Activated CD4-positive, alpha-beta T cell treated with anti-CD3 and anti-CD28 coated beads, Interleukin-2, amount 50 U/mL, for 16 hours (primary cell): Measurements from ENCODE around the gene ZNF709.
"Not testable (repeated sequence)": the region's sequence is repeated elsewhere in the genome, so short reads cannot be mapped to it uniquely, and the experiment has no call there.

ENCODE experiments used
- DNase-seq: peaks from one replicate; pipeline ENCODE4 v3.0.0-alpha.2; 2020

The ZNF709 gene

DNA sequence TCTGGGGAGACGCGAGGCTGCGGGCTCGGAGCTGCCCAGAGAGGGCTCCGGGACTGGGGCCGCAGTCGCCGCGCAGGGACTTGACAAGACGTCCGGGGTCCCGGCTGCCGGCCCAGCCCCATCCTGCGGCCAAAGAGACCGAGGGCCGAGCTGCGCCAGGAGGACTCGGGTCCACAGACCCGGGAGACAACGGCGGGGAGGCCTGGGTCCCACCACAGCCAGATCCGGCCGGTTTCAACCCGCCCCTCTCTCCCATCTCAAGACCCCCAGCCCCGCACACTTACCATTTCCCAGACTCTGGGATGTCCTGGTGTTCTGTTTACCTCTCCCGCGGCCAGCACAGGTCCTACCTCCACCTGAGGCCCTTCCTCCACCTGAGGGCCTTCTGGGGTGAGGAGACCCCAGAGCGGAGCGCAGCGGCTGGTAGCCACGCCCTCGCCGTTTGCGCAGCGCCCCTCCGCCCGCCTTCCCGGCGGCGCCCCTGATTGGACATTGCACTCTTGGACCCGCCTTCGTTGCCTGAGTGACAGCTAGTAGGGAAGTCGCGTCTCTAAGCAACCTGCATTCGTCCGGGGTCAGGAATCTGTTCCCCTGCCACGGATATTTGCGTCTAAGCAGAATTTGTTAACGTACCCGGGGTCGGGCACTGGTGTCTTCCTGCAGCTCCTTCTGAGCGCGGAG, at the start of gene ZNF709:
TSS of gene ZNF709 (minus strand) at position 446 of the 681 bp plus-strand sequence. CDS start at position 287, 159 bp downstream.
- DNase-seq: peak; percentile 89

DNA sequence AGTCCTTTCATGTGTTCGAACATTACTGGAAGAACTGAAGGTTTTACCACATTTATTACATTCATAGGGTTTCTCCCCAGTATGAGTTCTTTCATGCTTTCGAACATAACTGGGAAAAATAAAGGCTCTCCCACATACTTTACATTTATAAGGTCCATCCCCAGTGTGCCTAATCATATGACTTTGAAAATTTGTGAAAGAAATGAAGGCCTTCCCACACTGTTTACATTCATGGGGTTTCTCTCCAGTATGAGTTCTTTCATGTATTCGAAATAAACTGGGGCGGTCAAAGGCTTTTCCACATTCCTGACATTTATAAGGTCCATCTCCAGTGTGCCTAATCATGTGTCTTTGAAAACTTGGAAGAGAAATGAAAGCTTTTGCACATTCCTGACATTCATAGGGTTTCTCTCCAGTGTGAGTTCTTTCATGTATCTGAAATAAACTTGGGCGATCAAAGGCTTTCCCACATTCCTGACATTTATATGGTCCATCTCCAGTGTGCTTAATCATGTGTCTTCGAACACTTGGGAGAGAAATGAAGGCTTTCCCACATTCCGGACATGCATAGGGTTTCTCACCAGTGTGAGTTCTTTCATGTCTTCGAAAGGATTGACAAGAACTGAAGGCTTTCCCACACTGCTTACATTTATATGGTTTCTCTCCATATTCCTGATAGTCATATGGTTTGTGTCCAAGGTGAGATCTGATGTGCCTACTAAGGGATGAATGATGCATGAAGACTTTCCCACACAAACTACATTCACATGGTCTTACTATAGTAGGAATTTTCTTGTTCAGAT, 42.6 kb upstream of the ZNF709 start:
- no peak for DNase-seq

DNA sequence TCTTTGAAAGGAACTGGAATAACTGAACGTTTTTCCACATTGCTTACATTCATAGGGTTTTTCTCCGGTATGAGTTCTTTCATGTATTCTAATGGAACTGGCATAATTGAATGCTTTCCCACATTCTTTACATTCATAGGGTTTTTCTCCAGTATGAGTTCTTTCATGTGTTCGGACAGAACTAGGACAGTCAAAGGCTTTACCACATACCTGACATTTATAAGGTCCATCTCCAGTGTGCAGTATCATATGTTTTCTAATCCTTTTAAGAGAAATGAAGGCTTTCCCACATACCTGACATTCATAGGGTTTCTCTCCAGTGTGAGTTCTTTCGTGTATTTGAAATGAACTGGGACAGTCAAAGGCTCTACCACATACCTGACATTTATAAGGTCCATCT, 41.9 kb upstream of the ZNF709 start:
- no peak for DNase-seq

DNA sequence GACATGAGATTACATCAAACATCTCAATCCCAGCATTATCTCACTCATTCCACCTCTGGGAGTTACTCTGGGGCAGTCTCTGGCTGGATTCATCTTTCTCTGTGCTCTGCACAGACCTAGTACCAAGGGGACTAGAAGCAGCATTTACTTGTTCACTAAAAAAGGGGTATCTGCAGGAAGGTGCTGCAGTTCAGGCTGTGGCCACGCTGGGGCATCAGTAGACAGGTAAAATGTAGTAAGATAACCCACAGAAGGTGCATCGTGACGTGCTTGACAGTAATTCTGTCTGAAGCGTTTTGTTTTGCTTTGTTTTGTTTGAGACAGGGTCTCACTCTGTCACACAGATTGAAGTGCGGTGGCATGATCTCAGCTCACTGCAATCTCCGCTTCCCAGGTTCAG, 37.4 kb upstream of the ZNF709 start:
- DNase-seq: no peak

DNA sequence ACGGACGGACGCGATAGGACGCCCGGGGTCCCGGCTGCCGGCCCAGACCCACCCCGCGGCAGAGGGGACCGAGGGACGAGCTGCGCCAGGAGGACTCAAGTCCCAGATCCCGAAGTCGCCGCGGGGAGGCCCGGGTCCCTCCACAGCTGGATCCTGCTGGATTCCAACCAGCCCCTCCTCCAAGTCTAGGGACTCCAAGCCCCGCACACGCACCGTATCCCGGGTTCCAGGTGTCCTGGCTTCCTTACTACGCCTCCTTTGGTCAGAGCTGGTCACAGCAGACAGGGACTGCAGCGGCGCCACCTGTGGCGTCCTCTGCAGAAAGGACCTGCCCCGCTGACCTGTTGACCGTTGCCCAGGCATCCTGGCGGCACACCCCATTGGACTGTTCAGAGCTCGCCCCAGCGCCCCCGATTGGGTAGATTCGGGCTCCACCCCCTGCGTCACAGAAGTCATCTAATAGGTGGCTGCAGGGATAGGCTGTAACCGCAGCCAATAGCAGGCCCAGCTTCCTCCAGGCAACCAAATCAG, 29.0 kb upstream of the ZNF709 start:
- no peak for DNase-seq

DNA sequence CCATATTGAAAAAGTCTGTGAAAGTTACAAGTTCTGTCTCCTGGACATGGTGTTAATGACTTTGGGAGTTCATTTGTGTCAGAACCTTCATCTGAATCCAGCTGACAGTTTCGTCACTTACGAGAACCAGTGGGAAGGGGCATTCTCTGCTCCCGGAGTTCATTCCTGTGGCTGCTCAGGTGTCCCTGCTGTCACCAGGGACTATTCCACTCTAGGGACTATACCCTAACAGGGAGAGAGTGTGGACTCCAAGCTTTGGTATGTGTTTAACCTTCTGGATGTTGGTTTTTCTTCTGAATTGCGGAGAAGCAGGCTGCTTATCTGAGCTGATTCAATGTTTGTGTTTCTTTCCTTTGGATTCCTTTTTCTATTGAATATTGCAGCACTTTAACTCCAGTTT, 12.4 kb upstream of the ZNF709 start:
- DNase-seq: no peak

DNA sequence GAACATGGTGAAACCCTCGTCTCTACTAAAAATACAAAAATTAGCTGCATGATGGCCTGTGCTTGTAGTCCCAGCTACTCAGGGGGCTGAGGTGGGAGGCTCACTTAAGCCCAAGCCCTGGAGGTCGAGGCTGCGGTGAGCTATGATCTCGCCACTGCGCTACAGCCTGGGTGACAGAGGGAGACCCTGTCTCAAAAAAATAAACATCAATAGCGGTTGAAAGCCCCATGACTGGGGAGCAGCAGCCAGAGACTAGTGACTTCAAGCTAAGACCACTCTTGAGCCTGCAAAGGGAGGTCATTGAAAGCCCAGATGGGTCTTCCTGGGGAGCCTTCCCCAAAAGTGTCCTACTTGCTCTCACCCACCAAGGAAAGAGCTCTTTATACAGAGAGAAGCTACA, 11.9 kb upstream of the ZNF709 start:
- no peak for DNase-seq

DNA sequence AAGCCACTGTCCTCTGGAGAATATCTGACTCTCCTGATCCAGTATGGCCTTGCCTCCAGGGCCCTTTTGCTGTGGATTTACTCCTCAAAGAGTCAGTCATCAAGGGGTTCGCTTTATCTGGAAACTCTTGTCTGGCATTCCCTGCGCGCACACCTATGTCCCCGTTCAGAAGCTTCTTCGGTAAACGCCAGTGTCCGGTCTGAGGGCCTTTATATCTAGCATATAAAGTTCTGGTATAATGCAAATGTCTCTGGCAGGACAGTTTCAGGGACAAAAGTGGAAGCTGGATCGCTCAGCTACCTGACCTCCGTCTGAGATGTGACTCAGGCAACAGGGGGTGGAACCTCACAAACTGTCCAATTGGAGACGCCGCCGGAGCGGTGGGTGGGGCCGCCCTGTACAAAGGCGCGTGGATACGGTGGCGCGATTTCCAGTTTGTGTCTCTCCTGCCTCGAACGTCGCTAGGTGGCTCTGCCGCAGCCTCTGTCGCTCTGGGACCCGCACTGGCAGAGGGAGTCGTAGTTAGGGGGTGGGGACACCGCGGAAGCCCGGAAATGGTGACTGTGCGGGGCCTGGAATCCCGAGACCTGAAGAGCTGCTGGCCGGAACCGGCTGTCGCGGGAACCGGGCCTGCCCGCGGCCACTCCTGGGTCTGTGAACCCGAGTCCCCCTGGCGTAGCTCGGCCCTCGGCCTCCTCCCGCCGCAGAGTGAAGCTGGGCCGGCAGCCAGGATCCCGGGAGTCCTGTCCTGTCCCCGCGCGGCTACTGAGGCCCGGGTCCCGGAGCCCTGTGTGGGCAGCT, 10.6 kb upstream of the ZNF709 start:
- DNase-seq: peak; percentile 83

DNA sequence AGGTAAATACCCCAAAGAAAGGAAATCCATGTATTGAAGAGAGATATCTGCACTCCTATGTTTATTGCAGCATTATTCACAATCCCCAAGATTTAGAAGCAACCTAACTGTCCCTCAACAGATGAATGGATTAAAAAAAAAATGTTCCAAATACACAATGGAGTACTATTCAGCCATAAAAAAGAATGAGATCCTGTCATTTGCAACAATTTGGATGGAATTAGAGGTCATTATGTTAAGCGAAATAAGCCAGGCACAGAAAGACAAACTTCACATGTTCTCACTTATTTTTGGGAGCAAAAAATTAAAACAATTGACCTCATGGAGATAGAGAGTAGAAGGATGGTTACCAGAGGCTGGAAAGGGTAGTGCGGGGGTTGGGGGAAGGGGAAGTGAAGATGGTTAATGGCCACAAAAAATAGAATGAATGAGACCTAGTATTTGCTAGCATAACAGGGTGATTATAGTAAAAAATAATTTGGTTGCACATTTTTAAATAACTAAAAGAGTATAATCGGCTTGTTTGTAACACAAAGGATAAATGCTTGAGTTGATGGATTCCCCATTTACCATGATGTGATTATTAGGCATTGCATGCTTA, 9.7 kb upstream of the ZNF709 start:
- DNase-seq: no peak

DNA sequence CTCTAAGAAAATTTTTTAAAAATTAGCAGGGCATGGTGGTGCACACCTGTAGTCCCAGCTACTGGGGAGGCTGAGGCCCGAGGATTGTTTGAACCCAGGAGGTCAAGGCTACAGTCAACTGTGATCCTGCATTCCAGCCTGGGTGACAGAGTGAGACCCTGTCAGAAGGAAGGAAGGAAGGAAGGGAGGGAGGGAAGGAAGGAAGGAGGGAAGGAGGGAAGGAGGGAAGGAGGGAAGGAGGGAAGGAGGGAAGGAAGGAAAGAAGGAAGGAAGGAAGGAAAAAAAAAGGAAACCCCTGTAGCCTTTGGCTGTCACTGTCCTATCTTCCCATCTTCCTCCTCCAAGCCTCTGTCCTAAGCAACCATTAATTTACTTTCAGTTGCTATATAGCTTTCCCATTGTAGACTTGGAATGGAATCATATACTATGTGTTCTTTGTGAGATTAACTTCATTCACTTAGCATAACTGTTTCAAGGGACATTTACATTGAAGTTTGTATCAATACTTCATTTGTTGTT, 1.7 kb upstream of the ZNF709 start:
- DNase-seq: not testable (repeated sequence)

DNA sequence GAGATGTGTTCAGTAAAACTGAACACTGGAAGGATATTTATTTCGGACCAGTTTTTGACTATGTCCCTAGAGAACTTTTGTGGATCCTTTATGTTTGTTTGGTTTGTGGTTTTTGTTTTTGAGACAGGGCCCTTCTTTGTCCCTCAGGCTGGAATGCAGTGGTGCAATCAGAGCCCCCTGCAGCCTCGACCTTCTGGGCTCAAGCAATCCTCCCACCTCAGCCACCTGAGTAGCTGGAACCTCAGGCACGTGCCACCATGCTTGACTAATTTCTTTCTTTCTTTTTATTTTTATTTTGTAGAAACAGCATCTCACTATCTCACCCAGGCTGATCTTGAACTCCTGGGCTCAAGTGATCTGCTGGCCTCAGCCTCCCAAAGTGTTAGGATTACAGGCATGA, 955 bp upstream of the ZNF709 start:
- DNase-seq: no peak

DNA sequence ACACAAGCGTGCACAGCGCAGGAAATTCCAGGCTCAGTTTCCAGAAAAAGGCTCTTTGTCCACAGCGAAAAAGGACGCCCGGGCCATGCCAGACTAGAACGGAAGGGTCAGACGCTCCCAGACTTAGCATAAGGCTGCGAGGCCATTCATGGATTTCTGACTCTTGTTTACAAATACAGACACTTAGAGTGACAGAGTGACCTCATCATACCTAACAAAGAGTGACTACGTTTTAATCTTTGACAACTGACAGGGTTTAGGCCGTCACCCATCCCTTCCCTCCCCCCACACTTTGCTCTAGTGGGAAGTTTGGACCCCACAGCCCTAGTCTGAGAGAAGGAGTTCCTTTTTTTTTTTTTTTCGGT, 418 bp upstream of the ZNF709 start:
- DNase-seq: no peak

DNA sequence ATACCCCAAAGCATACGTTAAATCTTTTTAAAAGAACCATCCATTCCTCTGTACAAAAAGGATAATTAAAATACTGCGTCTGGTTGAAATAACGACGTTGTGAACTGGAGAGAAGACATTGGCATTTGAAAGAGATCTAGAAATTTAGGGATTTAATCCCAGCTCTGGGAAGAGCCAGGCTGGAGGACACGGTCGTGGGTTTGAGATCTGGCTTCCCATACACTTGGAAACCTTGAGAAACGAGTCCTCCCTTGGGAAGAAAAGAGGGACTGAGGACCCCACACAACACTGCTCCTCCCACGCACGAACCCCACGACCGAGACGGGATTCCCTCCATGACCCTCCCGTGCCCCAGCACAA, 625 bp downstream of the ZNF709 start:
- DNase-seq: no peak

DNA sequence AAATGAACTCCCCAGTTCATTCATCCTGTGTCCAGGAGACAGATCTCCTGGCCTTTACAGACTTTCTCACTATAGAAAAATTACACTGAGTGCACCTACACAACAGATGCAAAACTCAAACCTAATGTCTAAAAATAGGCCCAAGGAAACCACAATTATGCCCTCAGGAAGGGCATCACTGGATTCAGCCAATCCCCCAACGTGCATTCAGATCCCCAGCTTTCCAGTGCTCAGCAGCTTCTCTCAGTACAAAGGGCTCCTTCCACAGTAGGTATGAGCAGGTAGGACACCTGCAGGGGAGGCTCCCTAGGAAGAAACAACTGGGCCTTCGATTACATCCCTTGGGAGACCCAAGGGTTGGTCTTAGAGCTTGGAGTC, 2.1 kb downstream of the ZNF709 start:
- no peak for DNase-seq

DNA sequence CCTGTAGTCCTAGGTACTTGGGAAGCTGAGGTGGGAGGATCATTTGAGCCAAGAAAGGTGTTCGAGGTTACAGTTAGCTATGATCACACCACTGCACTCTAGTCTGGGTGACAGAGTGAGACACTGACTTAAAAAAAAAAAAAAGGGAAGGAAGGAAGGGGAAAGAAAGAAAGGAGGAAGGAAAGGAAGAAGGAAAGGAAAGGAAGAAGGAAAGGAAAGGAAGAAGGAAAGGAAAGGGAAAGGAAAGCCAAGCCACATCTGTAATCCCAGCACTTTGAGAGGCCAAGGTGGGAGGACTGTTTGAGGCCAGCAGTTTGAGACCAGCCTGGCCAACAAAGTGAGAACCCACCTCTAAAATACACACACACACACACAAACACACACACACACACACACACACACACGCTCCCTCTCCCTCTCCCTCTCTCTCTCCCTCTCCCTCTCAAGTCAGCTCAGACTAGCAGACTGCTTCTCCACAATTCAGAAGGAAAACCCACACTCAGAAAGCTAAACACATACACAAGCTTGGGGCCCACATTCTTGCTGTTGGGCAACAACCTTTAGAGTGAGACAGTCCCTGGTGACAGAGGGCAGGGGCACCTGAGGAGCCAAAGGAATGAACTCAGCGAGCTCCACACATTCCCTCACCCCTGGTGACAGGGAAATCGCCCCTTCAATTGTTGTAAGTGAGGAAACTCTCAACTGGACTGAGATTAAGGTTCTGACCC, 2.7 kb downstream of the ZNF709 start:
- no peak for DNase-seq

DNA sequence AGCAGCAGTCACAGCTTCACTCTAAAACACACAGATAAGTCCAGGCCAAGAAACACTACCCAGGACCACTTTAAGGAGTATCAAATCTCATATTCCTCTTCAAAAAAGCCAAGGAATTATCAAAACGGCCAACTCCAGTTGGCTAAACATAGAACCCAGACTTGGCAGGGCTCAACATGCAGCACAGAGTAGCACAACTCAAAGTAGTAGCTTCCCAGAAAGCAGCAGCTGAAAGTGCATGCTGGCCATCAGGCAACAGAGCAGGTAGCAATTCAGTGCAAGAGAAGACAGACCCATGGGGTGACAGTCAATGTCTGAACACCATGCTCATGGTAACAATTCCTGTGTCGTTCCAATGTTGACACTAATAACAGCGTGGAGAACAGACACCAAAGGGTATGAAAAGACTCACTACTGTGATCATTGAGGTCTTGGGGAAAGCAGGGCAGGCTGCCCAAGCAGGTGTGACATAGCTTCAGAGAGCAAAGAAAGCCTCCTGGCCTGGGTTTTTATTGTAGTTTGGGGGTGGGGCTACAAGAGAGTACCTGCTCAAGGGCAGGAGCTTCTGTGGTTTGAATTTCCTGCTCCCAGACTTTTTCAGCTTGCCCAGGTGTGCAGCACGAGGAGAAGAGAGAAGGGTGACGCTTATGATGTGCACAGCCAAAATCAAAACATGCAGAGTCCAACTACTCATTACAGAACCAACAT, 6.2 kb downstream of the ZNF709 start:
- no peak for DNase-seq

DNA sequence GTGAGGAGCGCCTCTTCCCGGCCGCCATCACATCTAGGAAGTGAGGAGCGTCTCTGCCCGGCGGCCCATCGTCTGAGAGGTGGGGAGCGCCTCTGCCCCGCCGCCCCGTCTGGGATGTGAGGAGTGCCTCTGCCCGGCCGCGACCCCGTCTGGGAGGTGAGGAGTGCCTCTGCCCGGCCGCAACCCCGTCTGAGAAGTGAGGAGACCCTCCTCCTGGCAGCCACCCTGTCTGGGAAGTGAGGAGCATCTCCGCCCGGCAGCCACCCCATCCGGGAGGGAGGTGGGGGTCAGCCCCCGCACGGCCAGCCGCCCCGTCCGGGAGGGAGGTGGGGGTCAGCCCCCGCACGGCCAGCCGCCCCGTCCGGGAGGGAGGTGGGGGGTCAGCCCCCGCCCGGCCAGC, 17.0 kb downstream of the ZNF709 start:
- not testable (repeated sequence) for DNase-seq

DNA sequence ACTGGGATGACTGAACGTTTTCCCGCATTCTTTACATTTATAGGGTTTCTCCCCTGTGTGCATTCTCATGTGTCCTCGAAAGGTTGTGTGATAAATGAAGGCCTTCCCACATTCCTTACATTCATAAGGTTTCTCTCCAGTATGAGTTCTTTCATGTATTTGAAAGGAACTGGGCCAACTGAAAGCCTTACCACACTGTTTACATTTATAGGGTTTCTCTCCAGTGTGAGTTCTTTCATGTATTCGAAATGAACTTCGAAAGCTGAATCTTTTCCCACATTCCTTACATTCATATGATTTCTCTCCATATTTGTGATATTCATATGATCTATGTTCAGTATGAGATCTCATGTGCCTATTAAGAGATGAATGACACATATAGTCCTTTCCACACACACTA, 19.4 kb downstream of the ZNF709 start:
- DNase-seq: no peak

DNA sequence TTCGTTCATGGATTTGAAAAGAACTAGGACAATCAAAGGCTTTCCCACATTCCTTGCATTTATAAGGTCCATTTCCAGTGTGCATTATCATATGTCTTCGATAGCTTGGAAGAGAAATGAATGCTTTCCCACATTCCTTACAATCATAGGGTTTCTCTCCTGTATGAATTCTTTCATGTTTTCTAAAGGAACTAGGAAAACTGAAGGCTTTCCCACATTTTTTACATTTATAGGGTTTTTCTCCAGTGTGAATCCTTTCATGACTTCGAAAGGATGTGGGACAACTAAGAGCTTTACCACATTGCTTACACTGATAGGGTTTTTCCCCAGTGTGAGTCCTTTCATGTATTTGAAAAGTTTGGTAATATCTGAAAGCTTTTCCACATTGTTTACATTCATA, 19.8 kb downstream of the ZNF709 start:
- no peak for DNase-seq

DNA sequence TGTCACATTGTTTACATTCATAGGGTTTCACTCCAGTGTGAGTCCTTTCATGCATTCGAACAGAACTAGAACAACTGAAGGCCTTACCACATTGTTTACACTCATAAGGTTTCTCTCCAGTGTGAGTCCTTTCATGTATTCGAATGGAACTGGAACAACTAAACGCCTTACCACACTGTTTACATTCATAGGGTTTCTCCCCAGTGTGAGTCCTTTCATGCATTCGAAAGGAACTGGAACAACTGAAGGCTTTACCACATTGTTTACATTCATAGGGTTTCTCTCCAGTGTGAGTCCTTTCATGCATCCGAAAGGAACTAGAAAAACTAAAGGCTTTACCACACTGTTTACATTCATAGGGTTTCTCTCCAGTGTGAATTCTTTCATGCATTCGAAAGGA, 20.5 kb downstream of the ZNF709 start:
- not testable (repeated sequence) for DNase-seq

DNA sequence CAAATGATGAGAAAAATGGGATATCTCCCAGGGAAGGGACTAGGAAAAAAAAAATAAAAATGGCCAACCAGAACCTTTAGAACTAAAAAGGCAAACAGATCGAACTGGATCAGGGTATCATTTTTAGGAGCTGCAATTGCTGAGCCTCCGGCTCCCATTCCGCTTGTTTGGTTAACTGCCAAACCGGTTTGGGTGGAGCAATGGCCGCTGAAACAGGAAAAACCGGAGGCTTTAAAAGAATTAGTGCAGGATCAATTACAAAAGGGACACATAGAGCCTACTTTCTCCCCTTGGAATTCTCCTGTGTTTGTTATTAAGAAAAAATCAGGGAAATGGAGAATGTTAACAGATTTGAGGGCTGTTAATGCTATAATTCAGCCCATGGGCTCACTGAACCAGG, 31.1 kb downstream of the ZNF709 start:
- DNase-seq: no peak

DNA sequence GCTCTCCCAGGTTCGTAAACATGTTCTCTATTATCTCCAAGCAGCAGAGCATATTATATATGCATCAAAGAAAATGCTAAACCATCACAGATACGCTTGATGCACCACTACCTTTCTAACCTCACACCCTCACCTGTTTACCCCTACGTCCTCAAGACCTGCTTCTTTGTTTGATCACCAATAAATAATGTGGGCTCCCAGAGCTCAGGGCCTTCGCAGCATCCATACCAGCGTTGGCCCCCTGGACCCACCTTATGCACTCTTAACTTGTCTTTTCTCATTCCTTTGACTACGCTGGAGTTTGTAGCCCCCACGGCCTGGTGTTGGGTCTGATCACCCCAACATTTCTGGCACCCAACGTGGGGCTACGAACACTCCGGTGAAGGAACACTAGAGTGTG, 33.8 kb downstream of the ZNF709 start:
- DNase-seq: no peak
